DOHH2 (cell line): ENCODE measurements around the gene MFSD1.

ENCODE experiments used
- H3F3A ChIP-seq: fragments of 200-600 bp; sonication (generic), shearing (Covaris generic); 2 replicates; pipeline ENCODE4 v1.6.0; 2016; ENCODE audit warnings: antibody characterized with exemption, mild to moderate bottlenecking; ENCODE audit not compliant: control insufficient read depth, insufficient read depth
- H3K27ac ChIP-seq: fragments of 200-600 bp; sonication (generic); 2 replicates; pipeline ENCODE4 v1.5.1; 2014; ENCODE audit warnings: low read depth, mild to moderate bottlenecking, low read length, moderate library complexity
- H3K27me3 ChIP-seq: fragments of 200-600 bp; sonication (generic); 2 replicates; pipeline ENCODE4 v1.6.1; 2014; ENCODE audit warnings: mild to moderate bottlenecking, low read length, mixed read lengths; ENCODE audit not compliant: control insufficient read depth
- H3K36me3 ChIP-seq: fragments of 200-600 bp; sonication (generic); 2 replicates; pipeline ENCODE4 v1.6.1; 2014; ENCODE audit warnings: mild to moderate bottlenecking, low read length, moderate library complexity, mixed read lengths; ENCODE audit not compliant: control insufficient read depth
- H3K4me1 ChIP-seq: fragments of 200-600 bp; sonication (generic); 2 replicates; pipeline ENCODE4 v1.6.1; 2014; ENCODE audit warnings: mild to moderate bottlenecking, low read length, mixed read lengths; ENCODE audit not compliant: control insufficient read depth
- H3K4me2 ChIP-seq: fragments of 200-600 bp; sonication (generic); 2 replicates; pipeline ENCODE4 v1.6.0; 2014; ENCODE audit warnings: mild to moderate bottlenecking, low read length, moderate library complexity
- H3K4me3 ChIP-seq: fragments of 200-600 bp; sonication (generic); 2 replicates; pipeline ENCODE4 v1.5.1; 2014; ENCODE audit warnings: mild to moderate bottlenecking, low read length, mixed read lengths
- H3K79me2 ChIP-seq: fragments of 200-600 bp; sonication (generic); 2 replicates; pipeline ENCODE4 v1.6.1; 2014; ENCODE audit warnings: mild to moderate bottlenecking, low read length, mixed read lengths; ENCODE audit not compliant: control insufficient read depth
- H3K9me2 ChIP-seq: fragments of 200-600 bp; sonication (generic); replicated peaks from 2 replicates; pipeline ENCODE4 v1.6.1; 2014; ENCODE audit warnings: mild to moderate bottlenecking, low read length, mixed read lengths; ENCODE audit not compliant: control insufficient read depth
- H3K9me3 ChIP-seq: fragments of 200-600 bp; sonication (generic); 2 replicates; pipeline ENCODE4 v1.6.1; 2014; ENCODE audit warnings: antibody characterized with exemption, low read length, mixed read lengths; ENCODE audit not compliant: control insufficient read depth, insufficient read depth
- H4K20me1 ChIP-seq: fragments of 200-600 bp; sonication (generic); 2 replicates; pipeline ENCODE4 v1.6.0; 2014; ENCODE audit warnings: low read depth, mild to moderate bottlenecking, antibody characterized with exemption, low read length, moderate library complexity; ENCODE audit not compliant: control insufficient read depth, insufficient read depth
- EZH2phosphoT487 ChIP-seq: fragments of 200-600 bp; sonication (generic); IDR thresholded peaks from 2 replicates; pipeline ENCODE4 v1.6.1; 2017; ENCODE audit warnings: borderline replicate concordance, mild to moderate bottlenecking, antibody characterized with exemption, low read length, moderate library complexity, mixed read lengths
- TF ChIP-seq, protein P1 (sequence below): fragments of 200-600 bp; sonication (generic); IDR thresholded peaks from one replicate; pipeline ENCODE4 v1.5.1; 2014; ENCODE audit warnings: antibody characterized with exemption, mild to moderate bottlenecking, low read depth, low read length; ENCODE audit not compliant: poor library complexity, severe bottlenecking

MFSD1 gene

DNA sequence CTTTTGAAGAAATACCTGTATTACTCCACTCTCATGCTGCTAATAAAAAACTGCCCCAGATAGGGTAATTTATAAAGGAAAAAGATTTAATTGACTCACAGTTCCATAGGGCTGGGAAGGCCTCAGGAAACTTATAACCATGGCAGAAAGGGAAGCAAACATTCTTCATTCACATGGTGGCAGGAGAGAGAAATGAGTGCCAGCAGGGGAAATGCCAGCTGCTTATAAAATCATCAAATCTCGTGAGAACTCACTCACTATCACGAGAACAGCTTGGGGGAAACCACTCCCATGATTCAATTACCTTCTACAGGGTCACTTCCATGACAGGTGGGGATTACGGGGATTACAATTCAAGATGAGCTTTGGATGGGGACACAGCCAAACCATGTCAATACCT, 18.7 kb downstream of the MFSD1 start:
- no peaks in the 10 kb centered on the region for H3F3A ChIP-seq
- no peaks in the 10 kb centered on the region for H3K9me3 ChIP-seq
- no peaks in the 10 kb centered on the region for H3K79me2 ChIP-seq
- H4K20me1 ChIP-seq = no peaks in the 10 kb centered on the region
- H3K27me3 ChIP-seq = no peaks in the 10 kb centered on the region
- no peaks in the 10 kb centered on the region for H3K9me2 ChIP-seq
- no peak overlapping the region for H3K27ac ChIP-seq
- peaks cover 55% of the 10 kb centered on the region for H3K36me3 ChIP-seq
- H3K4me1 ChIP-seq = no peaks in the 10 kb centered on the region
- TF ChIP-seq EZH2phosphoT487 = no peak
- TF ChIP-seq, protein P1, sequence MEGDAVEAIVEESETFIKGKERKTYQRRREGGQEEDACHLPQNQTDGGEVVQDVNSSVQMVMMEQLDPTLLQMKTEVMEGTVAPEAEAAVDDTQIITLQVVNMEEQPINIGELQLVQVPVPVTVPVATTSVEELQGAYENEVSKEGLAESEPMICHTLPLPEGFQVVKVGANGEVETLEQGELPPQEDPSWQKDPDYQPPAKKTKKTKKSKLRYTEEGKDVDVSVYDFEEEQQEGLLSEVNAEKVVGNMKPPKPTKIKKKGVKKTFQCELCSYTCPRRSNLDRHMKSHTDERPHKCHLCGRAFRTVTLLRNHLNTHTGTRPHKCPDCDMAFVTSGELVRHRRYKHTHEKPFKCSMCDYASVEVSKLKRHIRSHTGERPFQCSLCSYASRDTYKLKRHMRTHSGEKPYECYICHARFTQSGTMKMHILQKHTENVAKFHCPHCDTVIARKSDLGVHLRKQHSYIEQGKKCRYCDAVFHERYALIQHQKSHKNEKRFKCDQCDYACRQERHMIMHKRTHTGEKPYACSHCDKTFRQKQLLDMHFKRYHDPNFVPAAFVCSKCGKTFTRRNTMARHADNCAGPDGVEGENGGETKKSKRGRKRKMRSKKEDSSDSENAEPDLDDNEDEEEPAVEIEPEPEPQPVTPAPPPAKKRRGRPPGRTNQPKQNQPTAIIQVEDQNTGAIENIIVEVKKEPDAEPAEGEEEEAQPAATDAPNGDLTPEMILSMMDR = no peak
- no peak overlapping the region for H3K4me3 ChIP-seq
- no peak overlapping the region for H3K4me2 ChIP-seq

DNA sequence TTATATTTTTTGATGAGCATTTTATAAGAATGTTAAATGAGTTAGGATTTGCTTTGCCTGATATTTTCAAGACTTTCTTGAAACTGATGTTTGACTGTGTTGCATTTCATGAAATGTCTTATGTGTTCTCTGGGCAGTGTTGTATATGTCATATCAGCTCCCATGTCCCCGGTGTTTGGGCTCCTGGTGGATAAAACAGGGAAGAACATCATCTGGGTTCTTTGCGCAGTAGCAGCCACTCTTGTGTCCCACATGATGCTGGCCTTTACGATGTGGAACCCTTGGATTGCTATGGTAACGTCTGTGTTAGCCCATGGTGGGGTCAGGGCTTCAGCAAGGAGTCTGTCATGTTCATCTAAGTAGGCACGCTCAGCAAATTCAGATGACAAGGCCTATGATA, 20.0 kb downstream of the MFSD1 start:
- Histone ChIP-seq H3K9me2 (no peaks in the 10 kb centered on the region), H3K4me3 (no peak overlapping the region), H3K36me3 (peaks cover 55% of the 10 kb centered on the region), H3K4me2 (no peak overlapping the region), H3K27ac (no peak overlapping the region), H3F3A (no peaks in the 10 kb centered on the region), H4K20me1 (no peaks in the 10 kb centered on the region), H3K4me1 (no peaks in the 10 kb centered on the region), H3K27me3 (no peaks in the 10 kb centered on the region), H3K79me2 (no peaks in the 10 kb centered on the region), H3K9me3 (no peaks in the 10 kb centered on the region)
- no peak for TF ChIP-seq EZH2phosphoT487
- TF ChIP-seq, protein P1 = no peak

DNA sequence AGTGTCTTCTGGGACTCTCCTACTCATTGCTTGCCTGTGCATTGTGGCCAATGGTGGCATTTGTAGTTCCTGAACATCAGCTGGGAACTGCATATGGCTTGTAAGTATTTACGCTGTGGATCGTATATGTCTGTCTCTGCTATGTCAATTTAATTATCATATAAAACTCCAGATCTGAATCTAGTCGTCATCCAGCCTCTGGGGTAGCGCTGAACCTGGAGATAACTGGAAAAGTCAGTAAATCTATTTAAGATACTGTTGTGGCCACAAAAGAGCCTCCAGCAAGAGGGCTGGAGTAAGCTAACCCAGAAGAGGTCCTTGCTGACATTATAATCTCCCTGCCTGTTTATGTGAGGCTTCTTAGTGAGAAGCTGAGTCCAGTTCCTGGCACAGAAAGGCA, 21.6 kb downstream of the MFSD1 start:
- no peaks in the 10 kb centered on the region for H3K27me3 ChIP-seq
- TF ChIP-seq, protein P1 = no peak
- no peak for TF ChIP-seq EZH2phosphoT487
- peaks cover 55% of the 10 kb centered on the region for H3K36me3 ChIP-seq
- no peaks in the 10 kb centered on the region for H3K4me1 ChIP-seq
- no peaks in the 10 kb centered on the region for H3K9me3 ChIP-seq
- H4K20me1 ChIP-seq = no peaks in the 10 kb centered on the region
- H3K4me2 ChIP-seq = no peak overlapping the region
- H3F3A ChIP-seq = no peaks in the 10 kb centered on the region
- H3K27ac ChIP-seq = no peak overlapping the region
- H3K4me3 ChIP-seq = no peak overlapping the region
- H3K9me2 ChIP-seq = no peaks in the 10 kb centered on the region
- no peaks in the 10 kb centered on the region for H3K79me2 ChIP-seq

DNA sequence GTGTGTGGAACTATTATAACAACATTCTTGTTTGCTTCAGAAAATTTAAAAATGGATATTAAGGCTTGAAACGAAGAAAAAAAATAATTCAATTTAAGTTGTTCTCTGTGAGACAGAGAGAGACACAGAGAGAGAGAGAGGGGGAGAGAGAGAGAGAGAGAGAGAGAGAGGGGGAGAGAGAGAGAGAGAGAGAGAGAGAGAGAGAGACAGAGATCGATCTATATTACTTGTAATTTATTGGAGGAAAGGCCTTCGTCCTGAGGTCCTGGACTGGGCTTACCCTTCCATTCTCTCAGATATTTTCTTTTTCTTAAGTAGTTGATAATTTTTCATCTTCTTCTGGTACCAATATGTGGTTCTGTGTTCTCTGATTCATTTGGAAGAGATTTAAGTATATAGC, 25.9 kb downstream of the MFSD1 start:
- H3K9me2 ChIP-seq = no peaks in the 10 kb centered on the region
- no peaks in the 10 kb centered on the region for H3F3A ChIP-seq
- no peak overlapping the region for H3K4me3 ChIP-seq
- H4K20me1 ChIP-seq = no peaks in the 10 kb centered on the region
- TF ChIP-seq, protein P1 = no peak
- TF ChIP-seq EZH2phosphoT487 = no peak
- H3K27ac ChIP-seq = no peak overlapping the region
- H3K36me3 ChIP-seq = peaks cover 33% of the 10 kb centered on the region
- no peaks in the 10 kb centered on the region for H3K9me3 ChIP-seq
- no peaks in the 10 kb centered on the region for H3K79me2 ChIP-seq
- H3K4me1 ChIP-seq = no peaks in the 10 kb centered on the region
- no peaks in the 10 kb centered on the region for H3K27me3 ChIP-seq
- H3K4me2 ChIP-seq = no peak overlapping the region
